HG02840 (cell line): Measurements from ENCODE around the gene PSMB11.

Experiments
- ATAC-seq: cut with Tn5 transposase; IDR thresholded peaks from one replicate; pipeline ENCODE4 v1.9.1; 2021; ENCODE audit warnings: mild to moderate bottlenecking, moderate library complexity, moderate number of reproducible peaks; ENCODE audit not compliant: unreplicated experiment, low FRiP score

PSMB11 gene

DNA sequence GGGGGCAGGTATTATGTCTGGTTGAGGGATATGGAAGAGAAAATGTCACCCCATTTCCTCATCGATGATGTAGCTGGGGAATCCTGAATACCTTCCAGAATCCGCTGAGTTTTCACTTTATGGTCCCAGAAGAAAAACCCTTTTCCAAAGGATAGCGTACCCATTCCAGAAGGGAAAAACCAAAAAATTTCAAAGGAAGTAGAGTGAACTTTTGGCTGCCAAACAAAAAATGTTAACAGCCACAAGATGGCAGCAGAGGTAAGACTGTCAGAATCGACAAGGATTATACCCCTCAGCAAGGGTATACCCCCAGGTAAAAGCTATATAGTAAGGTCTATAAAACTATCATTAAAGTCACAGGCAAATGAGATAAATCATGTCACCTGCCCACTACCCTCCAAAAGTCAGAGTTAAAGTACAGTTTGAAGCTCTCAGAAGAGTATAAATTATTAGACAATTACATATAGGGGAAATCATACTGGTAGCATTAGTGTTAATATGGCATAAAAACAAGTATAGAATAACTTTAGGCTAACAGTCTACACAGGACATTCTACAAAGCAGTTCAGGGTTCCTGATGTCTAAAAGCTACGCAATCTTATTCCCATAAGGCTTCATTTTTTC, 34.9 kb downstream of the PSMB11 start:
- no peak for ATAC-seq

DNA sequence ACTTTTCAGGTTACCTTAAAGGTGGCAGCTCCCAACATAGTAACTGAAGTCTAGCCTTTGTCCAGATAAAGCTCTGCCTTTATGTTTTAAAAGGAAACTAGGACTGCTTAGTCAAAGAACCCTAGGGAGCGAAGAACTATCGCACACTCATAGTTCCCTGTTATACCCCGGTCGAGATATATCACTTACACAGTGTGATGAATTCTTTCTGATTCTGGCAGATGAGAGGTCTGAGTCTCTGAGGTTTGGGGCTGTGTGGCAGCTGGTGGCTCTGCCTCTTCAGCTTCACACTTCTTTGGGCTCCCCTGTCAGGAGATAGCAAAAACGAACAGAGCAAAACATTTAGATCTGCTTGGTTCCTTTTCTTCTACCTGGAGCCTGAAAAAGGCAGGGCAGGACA, 36.0 kb downstream of the PSMB11 start:
- ATAC-seq: no peak

DNA sequence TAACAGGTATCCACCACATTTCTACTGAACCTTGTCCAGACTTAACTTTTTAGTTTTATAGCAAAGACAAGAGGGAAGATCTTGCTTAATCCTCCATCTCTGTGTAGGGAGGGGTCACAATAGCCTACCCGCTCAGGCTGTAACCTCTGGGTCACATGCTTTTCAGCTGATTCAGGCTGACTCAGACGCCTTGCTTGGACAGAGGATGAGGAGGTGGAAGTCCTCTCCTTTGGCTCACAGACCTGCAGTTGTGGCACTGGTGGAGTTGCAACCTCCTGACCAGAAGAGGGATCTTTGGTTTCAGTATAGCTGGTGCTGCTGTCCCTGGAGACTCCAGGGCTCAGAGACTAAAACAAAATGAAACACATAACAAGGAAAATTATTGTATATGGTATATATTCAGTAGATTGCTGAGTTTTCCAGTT, 36.7 kb downstream of the PSMB11 start:
- ATAC-seq: no peak

DNA sequence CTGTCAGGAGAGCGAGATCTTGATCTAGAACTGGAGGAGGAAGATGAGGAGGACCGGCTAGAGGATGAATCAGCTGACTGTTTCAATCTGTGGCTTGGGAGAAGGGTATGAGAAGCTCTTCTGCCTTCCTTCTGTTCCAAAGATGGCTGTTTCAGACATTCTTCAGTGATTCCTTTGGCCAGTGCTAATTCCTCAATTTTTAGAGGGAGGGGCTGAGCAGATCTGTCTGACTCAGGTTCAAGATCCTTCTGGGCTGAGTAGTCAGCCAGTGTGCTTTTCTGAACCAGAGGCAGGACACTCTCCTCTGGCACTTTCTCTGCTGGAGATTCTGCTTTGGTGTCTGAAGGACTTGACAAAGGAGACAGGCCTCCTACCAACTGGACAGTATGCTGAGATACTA, 37.7 kb downstream of the PSMB11 start:
- no peak for ATAC-seq

DNA sequence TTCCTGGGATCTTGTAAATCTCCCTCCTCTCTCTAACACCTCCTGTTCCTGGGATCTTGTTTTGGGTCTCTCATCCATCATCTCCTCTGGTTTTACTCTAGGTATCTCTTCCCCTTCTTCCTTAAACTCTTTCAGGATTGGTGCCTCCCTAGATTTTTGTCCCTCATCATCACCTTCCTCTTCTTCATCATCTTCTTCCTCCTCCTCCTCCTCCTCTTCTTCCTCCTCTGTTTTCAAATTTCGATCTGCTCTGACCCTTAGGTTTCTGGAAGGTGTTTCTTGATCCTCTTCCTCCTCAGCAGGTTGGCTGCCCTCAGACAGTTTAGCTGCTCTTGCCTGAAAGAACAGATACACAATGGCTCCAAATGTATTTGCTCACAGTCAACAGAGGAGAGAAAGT, 38.5 kb downstream of the PSMB11 start:
- no peak for ATAC-seq

DNA sequence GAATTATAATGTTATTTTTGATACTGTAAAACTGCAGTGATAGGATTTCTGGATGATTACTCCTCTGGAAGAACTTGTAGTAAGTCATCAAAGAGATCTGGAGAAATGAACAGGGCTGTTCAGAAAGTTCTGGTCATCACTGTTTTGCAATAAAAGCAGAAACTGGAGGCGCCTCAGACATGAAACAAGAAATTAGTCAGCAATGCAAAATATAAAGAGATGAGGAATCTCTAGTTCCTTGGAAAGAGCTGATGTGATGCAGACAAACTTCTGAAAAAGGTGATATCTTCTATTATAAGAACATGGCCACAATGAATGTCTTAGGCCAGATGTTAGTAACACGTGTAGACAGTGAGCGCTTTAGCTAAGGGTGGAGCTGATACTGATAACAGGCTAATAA, 43.4 kb downstream of the PSMB11 start:
- no peak for ATAC-seq

DNA sequence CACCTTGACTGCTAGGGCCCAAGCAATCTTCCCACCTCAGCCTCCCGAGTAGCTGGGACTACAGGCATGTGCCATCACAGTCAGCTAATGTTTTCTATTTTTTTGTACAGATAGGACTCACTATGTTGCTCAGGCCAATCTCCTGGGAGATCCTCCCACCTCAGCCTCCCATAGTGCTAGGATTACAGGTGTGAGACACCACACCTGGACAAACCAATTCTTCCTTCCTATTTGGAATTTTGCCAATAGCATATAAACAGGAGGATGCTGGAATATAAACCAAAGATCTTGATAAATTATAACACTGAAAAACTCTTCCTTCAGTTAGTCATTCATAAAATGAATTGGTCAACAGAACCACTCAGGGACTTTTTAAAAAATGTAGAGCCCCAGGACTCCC, 44.6 kb downstream of the PSMB11 start:
- ATAC-seq: no peak

DNA sequence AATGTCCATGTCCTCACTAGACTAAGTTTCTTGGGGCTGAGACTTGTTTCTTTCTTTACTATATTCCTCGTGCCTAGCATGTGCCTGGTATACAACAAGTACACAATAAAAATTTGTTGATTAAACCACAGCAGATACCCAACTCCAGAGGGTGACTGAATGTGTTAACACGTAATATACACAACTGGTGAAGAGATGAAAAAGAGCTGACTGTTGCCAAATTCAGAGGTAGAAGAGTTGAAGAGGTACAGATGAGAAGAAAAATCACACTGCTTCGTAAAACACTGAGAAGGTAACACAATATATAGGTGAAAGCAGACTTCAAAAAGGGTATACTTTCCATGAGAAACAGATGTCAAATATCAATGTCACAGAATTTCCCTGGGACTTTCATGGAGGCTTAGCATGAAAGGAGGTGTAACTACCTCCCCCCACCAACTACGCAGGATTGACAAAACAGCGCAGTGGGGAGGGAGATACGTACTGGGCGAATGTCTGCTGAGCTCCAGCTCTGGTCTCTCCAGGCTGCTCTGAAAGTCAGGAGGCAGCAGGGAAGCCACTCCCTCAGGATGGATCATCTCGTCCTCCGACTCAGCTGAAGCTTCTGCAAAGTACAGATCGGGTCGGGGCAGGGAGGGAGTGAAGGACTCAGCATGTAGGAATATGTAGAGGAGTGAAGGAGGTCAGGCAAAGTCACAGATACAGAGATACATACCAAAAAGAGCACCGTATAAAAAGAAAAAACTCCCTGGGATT, 47.7 kb downstream of the PSMB11 start:
- ATAC-seq: no peak

DNA sequence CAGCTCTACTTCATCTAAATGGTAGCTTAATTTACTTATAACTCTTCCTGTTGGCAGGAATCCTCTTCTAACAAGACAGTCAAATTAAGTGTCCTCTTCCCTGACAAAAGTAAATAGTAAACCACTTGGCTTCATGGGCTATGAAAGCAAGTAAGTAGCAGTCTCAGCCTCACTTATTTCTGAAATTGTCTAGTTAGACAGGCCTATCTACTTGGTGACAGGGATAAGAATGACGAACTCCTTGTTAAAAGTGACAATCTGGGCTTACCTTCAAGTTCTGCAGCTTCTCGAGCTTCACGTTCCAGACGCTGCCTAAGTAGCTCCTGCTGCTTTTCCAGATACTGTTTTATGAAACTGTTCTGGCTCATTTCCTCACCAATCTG, 48.2 kb downstream of the PSMB11 start:
- no peak for ATAC-seq

DNA sequence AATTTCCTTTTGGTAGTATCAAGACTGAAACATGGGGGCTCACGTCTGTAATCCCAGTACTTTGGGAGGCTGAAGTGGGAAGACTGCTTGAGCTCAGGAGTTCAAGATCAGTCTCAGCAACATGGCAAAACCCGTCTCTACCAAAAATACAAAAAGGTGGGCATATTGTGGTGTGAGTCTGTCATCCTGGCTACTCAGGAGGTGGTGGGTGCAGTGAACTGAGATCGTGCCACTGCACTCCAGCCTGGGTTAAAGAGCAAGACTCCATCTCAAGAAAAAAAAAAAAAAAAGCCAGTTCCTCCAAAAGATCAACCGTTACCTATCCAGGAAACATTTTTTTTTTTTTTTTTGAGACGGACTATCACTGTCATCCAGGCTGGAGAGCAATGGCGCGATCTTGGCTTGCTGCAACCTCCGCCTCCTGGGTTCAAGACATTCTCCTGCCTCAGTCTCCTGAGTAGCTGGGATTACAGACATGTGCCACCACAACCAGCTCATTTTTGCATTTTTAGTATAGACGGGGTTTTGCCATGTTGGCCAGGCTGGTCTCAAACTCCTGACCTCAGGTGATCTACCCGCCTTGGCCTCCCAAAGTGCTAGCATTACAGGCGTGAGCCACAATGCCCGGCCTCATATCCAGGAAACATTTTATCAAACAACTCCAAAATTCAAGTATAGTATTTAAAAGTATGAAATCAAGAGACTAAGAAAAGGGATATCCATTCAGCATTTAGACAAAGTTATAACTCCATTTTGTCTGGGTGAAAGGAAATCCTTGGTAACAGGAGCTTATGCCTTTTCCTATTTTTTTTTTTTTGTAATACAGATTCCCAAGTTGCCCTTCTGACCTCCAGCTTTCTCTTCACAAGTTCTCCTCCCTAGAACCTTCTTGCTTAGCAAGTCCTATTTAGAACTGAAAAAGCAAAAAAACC, 49.5 kb downstream of the PSMB11 start:
- no peak for ATAC-seq

DNA sequence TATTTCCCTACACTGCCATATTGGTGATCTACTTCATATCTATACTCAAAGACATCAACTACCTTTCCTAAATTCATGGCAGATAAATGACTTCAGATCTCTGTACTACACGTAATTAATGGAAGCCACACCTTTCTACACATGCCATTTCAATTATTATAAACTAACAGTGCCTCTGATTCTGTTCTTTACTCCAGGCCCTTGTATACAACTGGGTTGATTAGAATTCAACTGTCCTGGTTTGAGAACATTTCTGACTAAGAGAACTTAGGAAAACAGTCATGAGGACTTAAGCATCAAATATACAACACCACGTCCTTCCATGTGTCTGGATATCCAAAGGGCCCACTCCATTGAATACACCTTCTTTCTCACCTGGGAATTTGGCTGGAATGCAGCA, 51.1 kb downstream of the PSMB11 start:
- ATAC-seq: no peak

DNA sequence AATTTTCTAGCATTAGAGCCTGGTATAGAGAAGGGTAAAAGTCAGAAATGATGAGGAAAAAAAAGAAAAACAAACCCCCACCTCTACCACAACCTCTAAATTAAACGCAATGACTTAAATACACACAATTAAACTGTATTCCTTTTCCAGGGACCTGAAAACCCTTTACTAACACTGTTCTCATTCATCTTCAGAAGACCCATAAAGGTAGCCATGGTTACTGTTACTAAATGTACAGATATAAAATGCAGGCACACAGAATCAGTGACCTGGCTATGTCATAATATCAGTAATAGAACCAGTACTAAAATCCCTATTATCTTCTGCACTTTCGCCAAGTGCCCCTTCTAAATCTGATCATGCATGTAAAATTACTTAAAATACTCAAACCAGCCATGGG, 51.5 kb downstream of the PSMB11 start:
- no peak for ATAC-seq
